HG02798 (cell line): ENCODE results near the gene RPS23.
"Not testable (repeated sequence)": the region's sequence is repeated elsewhere in the genome, so short reads cannot be mapped to it uniquely, and the experiment has no call there.

Source experiments
- ATAC-seq: cut with Tn5 transposase; IDR thresholded peaks from one replicate; pipeline ENCODE4 v1.9.1; 2021; ENCODE audit warnings: mild to moderate bottlenecking; ENCODE audit not compliant: unreplicated experiment, poor library complexity

RPS23 gene

DNA sequence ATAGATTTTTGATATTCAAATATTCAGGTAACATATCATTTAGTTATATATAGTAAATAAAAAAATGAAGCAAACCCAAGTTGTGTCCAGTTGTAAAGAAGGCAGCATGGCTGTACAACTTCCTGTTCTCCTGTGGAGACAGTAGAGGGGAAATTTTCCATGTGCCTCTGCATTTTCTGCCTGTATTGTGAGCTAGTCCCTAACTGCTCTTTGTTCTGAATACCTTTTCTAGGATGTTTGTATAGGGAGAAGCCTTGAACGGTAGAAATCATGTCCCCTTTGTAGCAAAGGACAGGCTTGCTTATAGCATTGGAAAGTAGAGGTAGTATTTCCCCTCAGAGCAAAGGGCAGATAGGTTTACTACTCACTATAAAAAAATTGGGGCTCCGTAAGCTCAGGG, 13.3 kb upstream of the RPS23 start:
- ATAC-seq, result no peak

GRCh38 chr5:82290908-82291307, 12.8 kb upstream of the RPS23 start:
- ATAC-seq, result no peak

DNA sequence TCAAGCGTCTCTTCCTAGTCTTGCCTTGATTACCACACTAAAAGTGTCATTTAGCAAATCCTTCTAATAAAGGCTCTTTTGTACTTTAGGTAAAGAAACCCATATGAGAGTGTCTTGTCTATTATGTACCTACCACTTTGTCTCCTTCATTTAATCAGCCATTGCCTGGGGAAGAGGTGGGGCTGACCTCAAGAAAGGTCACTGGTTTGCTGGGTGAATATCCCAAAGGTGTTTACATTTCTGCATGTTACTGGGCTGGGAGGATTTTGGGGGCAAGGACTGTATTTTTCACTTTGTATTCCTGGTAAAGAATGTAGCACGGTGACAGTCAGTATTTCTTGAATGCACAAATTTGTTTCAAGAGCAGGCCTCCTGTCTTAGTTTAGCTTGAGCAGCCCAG, 11.9 kb upstream of the RPS23 start:
- ATAC-seq, result no peak

DNA sequence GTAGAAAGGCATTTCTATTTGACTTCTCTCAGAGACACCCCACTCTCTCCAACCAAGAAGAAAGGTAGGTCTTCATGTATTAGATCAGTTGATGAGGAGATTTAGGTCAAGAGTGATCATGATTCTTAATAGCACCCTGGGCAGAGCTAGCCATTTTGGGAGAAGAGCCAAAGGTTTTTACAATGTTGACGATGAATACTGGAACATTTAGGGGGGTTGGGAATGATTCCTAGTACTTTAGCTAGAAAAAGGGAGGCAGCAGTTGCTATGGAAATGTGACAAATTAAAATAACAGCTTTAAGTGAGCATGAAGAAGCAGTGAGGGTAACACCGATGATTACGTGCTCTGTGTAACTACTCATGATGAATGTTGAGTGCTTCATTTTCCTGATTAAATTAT, 9.5 kb upstream of the RPS23 start:
- ATAC-seq, result no peak

DNA sequence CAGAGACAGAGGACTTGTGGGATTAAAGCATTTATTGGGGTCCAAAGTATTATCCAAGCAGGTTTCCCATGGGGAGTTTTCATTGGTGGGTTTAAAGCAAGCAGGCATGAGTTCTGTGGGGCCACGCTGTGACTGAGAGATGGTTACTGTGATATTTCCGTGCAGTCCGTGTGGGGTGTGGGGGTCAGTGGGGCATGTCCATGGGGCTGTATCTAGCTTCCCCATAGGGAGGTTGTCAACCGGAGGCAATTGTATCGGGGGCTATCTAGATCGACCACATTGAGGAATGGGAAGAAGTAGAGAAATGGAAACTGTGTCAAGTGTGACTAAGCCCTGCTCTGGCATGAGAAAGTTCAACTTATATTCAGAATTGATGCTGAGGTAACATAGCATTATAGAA, 7.1 kb upstream of the RPS23 start:
- ATAC-seq, result no peak

- ATAC-seq, result no peak
Observed at GRCh38 chr5:82283893-82284292, 5.7 kb upstream of the RPS23 start.

- no peak for ATAC-seq
Observed at GRCh38 chr5:82278711-82279370, 687 bp upstream of the RPS23 start.

DNA sequence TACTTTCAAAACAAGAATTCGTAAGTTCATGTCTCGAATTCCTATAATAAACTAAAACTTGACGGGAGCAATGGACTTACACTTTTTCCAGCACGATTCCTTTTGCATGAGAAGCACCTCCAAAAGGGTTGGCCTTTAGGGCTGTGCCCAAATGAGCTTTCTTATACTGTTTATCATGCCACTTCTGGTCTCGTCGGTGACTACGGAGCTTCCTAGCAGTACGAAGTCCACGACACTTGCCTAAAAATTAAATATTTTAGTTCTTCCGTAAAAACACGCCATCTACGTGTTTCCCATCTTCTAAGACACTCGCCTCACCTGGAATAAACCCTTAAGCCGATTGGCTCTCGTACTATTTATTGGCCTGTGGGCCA, 554 bp downstream of the RPS23 start:
- ATAC-seq, result no peak

- no peak for ATAC-seq
Observed at GRCh38 chr5:82276800-82277612, 1.1 kb downstream of the RPS23 start.

DNA sequence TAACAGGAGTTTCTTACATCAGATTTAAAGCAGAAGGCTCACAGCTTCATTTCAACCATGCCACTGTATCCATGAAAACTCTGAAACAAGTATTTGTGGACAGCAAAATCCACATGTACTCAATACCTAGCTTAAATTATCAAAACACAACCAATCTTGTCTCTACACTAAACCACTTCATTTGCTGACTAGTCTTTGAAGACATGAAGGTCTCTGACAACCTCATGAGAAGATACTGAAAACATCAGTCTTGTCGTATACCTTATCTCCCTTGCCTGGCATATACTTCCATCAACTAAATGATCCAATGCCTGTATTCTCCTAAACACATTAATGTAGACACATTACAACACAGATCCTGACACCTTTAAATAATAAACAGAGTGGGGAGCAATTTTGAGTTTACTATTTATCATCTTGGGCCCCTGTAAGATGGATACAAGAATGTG, 2.9 kb downstream of the RPS23 start:
- ATAC-seq, result no peak

DNA sequence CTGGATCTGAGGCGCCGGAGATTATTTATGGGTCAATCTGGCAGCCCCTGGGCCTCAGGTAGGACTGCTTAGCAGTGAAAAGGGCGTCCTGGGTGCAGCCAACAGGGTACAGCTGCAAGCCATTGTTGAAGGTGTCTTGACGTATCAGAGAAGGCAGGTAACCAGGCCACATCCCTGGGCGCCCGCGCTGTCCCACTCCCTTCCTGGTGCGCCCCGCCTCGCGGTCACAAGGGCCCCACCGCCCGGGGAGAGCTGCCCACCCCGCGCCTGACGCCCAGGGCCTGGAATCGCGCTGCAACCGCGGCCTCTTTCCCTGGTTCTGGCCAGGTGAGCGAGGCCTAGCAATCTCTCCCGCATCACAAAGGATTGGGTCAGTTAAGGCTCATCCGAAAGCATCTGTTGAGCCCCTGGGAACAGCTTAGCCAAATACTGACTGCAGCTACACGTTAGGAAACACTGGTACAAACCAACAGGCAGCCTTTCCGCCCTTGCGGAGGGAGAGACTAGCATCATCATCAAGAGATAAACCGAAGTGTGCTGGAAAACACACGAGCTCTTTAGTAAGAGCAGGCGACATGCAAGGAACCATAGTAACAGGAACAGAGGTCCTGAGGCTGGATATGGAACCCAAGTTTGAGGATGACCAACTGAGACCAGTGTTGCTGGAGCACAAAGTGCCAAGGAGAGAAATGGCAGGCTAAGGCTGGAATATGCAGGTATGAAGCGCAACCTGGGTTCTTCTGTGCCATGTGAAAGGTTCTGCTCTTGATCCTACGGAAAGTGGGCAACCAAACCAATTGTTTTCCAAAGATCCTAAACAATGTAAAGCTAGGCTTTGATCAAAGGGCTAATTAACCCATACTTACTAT, 3.6 kb downstream of the RPS23 start:
- ATAC-seq, result no peak

DNA sequence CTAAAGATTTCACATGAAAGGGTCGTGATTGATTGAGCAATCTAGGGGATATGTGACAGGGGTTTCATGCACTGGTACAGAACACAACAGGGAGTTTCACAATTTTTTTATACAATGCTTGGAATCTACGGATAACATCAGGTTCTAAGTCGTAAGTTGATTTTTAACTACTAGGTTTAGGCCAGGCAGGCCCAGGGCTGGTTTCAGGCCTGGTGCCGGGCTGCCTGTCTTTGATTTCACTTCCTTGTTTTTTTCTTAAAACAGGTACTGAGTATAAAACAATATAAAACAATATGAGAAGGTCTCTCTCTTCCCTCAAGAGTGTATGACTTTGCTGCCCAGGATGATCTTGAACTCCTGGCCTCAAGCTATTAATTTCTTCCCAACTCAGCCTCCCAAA, 4.7 kb downstream of the RPS23 start:
- ATAC-seq, result not testable (repeated sequence)

GRCh38 chr5:82272571-82273356, 5.4 kb downstream of the RPS23 start:
- not testable (repeated sequence) for ATAC-seq

- ATAC-seq, result not testable (repeated sequence)
Observed at GRCh38 chr5:82269363-82269762, 8.8 kb downstream of the RPS23 start.

DNA sequence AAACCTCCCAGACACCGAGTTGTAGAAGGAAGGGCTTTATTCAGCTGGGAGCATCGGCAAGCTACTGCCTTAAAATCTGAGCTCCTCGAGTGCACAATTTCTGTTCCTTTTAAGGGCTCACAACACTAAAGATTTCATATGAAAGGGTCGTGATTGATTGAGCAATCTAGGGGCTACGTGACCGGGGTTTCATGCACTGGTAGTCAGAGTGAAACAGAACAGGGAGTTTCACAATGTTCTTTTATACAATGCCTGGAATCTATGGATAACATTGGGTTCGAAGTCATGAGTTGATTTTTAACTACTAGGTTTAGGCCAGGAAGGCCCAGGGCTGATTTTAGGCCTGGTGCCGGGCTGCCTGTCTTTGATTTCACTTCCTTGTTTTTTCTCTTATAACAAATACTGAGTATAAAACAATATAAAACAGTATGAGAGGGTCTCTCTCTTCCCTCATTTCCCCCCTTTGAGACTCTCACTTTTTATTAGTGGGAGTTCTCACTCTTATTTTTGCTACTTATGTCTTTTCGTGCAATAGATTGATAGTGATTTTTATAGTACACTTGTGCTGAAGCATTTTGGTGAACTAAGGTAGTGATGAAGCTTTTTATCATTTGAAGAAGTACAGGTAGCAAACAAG, 10.7 kb downstream of the RPS23 start:
- ATAC-seq, result not testable (repeated sequence)

- no peak for ATAC-seq
Observed at GRCh38 chr5:82265047-82265446, 13.1 kb downstream of the RPS23 start.

- no peak for ATAC-seq
Observed at GRCh38 chr5:82259172-82259800, 18.9 kb downstream of the RPS23 start.

- ATAC-seq, result no peak
Observed at GRCh38 chr5:82257729-82258128, 20.4 kb downstream of the RPS23 start.

DNA sequence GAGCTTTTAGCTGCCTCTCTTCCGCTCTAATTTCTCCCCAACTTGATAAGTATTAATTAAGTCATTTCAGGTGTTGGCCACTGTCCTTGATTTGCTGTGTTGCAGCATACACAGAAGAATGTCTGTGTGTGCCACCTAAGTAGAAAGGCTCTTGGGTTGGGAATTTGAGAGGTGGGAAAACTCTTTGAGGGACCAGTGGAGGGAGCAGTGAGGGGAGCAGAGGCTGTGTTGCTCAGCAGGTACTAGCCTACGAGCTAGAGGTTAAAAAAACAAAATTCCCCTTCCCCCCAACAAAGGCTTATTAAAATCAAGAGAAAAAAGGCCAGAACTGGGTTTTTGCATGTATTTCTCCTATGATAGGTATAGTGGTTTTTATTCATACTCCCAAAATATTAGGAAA, 20.9 kb downstream of the RPS23 start:
- ATAC-seq, result no peak
